HG03565 (cell line): ENCODE results near the gene ERICH4.

Experiments
- ATAC-seq: cut with Tn5 transposase; IDR thresholded peaks from one replicate; pipeline ENCODE4 v1.9.1; 2021; ENCODE audit warnings: mild to moderate bottlenecking, moderate library complexity; ENCODE audit not compliant: unreplicated experiment

Gene ERICH4

DNA sequence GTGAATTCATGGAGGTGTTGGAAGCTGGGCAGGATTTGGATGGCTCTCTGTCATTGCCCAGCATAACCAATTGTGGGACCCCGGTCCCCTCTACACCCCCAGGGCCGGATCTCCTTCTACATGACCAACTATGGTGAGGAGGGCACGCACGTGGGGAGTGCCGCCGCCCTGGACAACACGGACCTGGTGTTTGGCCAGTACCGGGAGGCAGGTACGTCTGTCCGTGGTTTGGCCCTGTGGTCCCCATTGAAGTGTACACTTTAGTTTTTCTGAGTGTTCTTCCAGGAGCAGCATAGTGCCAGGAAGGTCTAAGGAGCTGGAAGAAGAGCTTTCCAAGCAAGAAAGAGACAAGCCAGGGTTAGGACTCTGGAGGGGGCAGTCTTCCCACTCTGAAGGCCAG is 29.0 kb upstream of the ERICH4 start:
- ATAC-seq, result no peak

GRCh38 chr19:41414461-41414860 is 28.5 kb upstream of the ERICH4 start:
- no peak for ATAC-seq

GRCh38 chr19:41415154-41415571 is 27.8 kb upstream of the ERICH4 start:
- ATAC-seq, result no peak

- no peak for ATAC-seq
Observed at GRCh38 chr19:41416194-41416674, 26.7 kb upstream of the ERICH4 start.

DNA sequence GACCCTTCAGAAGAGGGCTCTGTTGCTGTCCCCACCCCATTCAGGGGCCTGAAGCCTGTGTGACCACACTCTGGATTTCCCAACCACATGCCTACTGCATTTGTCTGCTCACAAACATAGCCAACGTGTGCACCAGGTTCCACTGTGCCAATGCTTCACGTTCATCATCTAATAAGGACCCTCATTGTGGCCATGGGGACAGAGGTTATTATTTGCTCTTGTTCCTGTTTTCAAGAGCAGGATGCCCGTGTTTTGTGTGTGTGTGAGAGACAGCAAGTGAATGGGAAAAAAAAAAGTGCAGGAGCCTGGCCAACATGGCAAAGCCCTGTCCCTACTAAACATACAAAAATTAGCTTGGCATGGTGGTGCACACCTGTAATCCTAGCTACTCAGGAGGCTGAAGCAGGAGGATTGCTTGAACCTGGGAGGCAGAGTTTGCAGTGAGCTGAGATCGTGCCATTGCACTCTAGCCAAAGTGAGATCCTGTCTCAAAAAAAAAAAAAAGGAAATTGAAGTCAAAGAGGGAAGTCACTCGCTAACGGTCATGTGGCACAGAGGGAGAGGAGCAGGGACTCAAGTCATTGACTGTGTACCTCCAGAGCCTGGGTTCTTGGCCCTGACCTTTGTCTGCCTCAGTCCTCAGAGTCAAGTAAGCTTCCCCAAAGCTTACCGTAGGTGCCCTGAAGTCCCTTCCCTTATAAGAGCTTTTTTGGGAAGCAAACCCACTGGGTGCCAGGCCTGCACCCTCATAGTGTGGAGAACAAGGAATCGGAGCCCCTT is 22.7 kb upstream of the ERICH4 start:
- ATAC-seq, result no peak

DNA sequence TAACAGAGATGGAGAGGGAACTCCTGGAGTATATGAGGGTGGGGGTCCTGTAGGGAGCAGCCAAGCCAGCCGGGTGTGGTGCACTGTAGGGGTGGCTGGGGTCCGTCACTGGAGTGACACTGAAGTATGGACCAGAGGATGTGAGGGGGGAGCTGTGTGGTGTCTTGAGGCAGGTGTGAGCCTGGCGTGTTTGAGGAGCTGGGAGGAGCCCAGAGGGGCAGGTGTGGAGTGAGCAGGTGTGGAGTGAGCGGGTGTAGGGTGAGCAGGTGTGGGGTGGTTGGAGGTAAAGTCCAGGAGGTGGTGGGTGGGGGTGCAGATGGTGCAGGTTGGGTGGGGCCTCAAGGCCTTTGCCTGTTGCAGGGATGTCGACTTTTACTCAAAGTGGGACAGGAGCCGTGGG is 21.6 kb upstream of the ERICH4 start:
- ATAC-seq, result no peak

- ATAC-seq, result no peak
Observed at GRCh38 chr19:41421973-41422372, 21.0 kb upstream of the ERICH4 start.

- no peak for ATAC-seq
Observed at GRCh38 chr19:41422456-41422855, 20.5 kb upstream of the ERICH4 start.

DNA sequence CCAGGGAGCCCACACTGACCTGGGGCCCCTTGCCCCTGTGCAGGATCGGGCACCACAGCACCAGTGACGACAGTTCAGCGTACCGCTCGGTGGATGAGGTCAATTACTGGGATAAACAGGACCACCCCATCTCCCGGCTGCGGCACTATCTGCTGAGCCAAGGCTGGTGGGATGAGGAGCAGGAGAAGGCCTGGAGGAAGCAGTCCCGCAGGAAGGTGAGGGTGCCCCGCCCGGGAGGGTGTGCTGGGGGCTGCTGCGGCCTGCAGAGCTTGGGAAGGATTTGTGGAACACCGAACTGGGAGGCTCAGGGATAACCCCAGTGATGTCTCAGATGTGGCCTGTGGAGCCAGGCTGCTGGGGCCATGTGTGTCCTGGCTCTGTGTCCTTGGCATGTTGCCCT is 20.0 kb upstream of the ERICH4 start:
- no peak for ATAC-seq

DNA sequence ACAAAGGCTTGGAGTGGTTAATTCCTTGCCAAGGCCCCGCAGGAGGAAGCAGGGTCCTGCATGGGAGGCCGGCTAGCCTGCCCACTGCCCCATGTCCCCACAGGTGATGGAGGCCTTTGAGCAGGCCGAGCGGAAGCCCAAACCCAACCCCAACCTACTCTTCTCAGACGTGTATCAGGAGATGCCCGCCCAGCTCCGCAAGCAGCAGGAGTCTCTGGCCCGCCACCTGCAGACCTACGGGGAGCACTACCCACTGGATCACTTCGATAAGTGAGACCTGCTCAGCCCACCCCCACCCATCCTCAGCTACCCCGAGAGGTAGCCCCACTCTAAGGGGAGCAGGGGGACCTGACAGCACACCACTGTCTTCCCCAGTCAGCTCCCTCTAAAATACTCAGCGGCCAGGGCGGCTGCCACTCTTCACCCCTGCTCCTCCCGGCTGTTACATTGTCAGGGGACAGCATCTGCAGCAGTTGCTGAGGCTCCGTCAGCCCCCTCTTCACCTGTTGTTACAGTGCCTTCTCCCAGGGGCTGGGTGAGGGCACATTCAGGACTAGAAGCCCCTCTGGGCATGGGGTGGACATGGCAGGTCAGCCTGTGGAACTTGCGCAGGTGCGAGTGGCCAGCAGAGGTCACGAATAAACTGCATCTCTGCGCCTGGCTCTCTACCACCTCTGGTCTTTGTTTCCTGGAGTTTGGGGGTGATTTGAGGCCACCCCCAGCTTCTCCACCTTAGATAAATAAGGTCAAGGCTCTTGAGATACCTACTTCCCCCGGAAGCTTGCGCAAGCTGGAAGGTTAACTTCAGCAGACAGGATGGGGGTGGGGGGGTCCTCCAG is 18.4 kb upstream of the ERICH4 start:
- ATAC-seq, result no peak

- no peak for ATAC-seq
Observed at GRCh38 chr19:41425174-41426115, 17.5 kb upstream of the ERICH4 start.

DNA sequence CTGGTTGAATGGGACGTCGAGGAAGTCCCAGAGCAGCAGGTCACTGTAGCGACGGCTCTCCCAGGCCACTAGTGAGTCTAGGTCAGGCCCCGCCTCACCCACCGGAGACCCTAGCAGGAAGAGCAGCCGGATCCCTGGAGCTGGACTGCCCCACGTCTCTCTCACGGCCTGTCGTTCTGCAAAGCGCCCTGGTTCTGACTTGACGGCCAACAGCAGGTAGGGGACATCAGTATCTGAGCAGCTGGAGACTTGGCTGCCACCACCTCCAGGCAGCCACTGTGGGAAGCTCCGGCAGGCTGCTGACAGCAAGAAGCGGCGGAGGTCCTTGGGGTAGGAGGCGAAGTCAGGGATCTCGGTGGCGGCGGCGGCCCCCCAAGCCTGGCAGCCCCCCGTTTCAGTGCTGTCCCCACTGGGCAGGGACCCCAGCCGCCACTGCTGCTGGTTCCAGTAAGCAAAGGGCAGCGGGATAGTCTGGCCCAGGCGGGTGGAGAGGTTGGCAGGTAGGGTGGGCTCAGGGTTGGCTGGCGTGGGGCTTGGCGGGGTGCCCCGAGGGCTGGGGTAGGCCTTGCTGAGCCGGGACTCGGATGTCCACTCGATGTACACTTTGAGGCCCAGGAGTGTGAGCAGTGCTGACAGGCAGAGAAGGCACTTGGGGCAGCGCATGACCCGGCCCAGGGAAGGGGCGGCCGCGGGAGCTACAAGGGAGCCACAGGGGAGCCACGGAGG is 16.7 kb upstream of the ERICH4 start:
- ATAC-seq, result no peak

- no peak for ATAC-seq
Observed at GRCh38 chr19:41426952-41427646, 15.9 kb upstream of the ERICH4 start, which contains the start of gene B3GNT8. Gene B3GNT8, minus strand, starts transcription at chr19:41427374. Its CDS starts 596 bp downstream, at chr19:41426778.

DNA sequence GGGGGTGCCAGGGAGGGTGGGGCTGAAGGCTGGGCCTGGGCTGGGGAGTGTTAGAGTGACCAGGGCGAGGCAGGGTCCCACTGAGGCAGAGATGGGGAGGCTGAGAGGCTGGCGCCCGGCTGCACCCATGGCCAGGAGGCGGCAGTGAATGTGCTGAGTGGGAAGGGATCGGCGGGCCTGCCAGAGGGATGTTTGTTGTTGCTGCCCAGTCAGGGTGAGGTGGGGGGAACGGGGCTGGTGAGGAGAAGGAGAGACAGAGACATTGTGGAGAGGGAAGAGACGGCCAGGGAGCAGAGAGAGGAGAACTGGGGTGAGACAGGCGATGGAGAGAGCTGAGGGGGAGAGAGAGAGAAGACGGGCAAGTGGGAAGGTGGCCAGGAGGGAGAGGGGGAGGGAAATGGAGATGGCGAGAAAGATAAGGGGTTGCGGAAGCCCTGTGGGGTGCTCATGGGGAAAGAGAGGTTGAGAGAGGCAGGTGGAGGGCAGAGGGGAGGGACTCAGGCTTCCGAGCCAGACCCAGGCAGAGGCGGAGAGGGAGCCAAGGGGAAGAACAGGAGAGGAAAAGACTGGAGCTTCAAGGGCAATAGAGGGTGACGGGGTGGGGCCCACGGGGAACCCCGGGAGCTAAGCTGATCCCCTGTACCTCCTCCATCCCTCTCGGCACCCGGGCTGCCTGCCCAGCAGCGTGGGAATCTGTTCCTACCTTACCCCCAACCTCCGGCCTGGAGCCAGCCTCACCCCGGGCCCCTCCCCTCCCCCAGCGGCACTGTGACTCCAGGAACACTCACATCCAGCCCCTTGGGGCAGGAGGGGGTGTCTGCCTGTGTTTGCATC is 15.1 kb upstream of the ERICH4 start:
- no peak for ATAC-seq

DNA sequence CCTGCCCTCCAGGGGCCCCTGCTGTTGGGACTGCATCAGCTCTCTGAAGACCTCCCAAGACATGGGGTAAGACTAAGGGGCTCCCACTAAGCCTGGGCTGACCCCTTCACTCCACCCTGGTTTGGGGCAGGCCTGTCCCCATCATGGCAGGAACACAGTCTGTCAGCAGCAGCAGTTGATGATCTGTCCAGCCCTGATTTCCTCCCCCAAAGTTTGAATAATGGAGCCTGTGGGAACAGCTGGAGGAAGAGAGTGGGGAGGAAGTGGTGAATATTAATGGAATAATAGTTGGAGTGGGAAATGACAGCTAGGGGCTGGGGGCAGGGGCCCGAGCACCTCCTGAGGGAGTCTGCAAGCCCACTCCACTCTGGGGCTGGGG is 14.5 kb upstream of the ERICH4 start:
- no peak for ATAC-seq

GRCh38 chr19:41430922-41431321 is 12.0 kb upstream of the ERICH4 start:
- no peak for ATAC-seq

- ATAC-seq, result no peak
Observed at GRCh38 chr19:41431426-41432386, 11.2 kb upstream of the ERICH4 start.

GRCh38 chr19:41433171-41433570 is 9.8 kb upstream of the ERICH4 start:
- no peak for ATAC-seq
